Tibial nerve (tissue), 4 donors: Measurements from ENCODE around the gene ACTG2. TPM values are rescaled to one million over a fixed set of nuclear protein-coding genes. Genes with fewer than 3 reads are reported as not detected.

Source experiments
- DNase-seq, 2 donors: peaks; one replicate each; pipeline ENCODE4 v3.0.0-alpha.2; 2019; ENCODE audit warnings: low spot score in 2 of 2
- H3K27ac ChIP-seq, 4 donors: fragments of 200-600 bp; sonication (generic) in 3 of 4; one replicate each; pipeline ENCODE4 v1.5.1; 2017 to 2019; ENCODE audit warnings: mild to moderate bottlenecking in 1 of 4
- H3K27me3 ChIP-seq, 2 donors: fragments of 200-600 bp; sonication (generic) in 1 of 2; one replicate each; pipeline versions ENCODE4 v1.5.1 to v1.6.0; 2017 to 2019
- H3K36me3 ChIP-seq, 3 donors: fragments of 200-600 bp; sonication (generic); one replicate each; pipeline ENCODE4 v1.5.1; 2018 to 2019
- H3K4me1 ChIP-seq, 4 donors: fragments of 200-600 bp; sonication (generic) in 3 of 4; one replicate each; pipeline ENCODE4 v1.5.1; 2017 to 2019
- H3K4me3 ChIP-seq, 4 donors: fragments of 200-600 bp; sonication (generic) in 3 of 4; one replicate each; pipeline ENCODE4 v1.5.1; 2017 to 2019; ENCODE audit warnings: mild to moderate bottlenecking in 1 of 4, moderate library complexity in 1 of 4
- H3K9me3 ChIP-seq, 4 donors: fragments of 200-600 bp; sonication (generic) in 3 of 4; one replicate each; pipeline ENCODE4 v1.5.1; 2017 to 2019
- CTCF ChIP-seq, 5 experiments: fragments of 200-600 bp in 3 of 5; fragments of 450-650 bp in 2 of 5; sonication (generic) in 3 of 5; IDR thresholded peaks; one replicate each; pipeline ENCODE4 v1.5.1; 2016 to 2019; ENCODE audit warnings: antibody characterized with exemption in 5 of 5, mild to moderate bottlenecking in 3 of 5, moderate library complexity in 2 of 5
- EP300 ChIP-seq, 2 donors: sonication (generic); formaldehyde crosslinking; IDR thresholded peaks; one replicate each; pipeline ENCODE4 v1.6.1; 2017; ENCODE audit warnings: antibody characterized with exemption in 2 of 2, mild to moderate bottlenecking in 1 of 2
- POLR2A ChIP-seq, 2 donors: fragments of 450-650 bp; IDR thresholded peaks; one replicate each; pipeline ENCODE4 v1.6.1; 2017; ENCODE audit warnings: antibody characterized with exemption in 2 of 2, mild to moderate bottlenecking in 2 of 2, moderate library complexity in 2 of 2
- WGBS, 2 donors: methylation state at CpG; one replicate each; pipeline ENCODE4 v1.1.5; 2018; 5-methylcytosine and 5-hydroxymethylcytosine counted together
- total RNA-seq, 4 donors: library from RNA; depleted of rRNA; stranded (reverse); fragments of >200 nt; gene quantifications; one replicate each; pipeline ENCODE4 v1.1.0, GENCODE V29; 2016

The ACTG2 gene
- total RNA-seq, 4 donors from 2014 or later = 6.3 to 20.1 (median 16.8) TPM

- Histone ChIP-seq H3K9me3 (peaks cover 0 to 9% (median 0%) of the 10 kb centered on the region in 4 donors), H3K27me3 (no peaks in the 10 kb centered on the region), H3K4me1 (no peaks in the 10 kb centered on the region), H3K4me3 (no peak overlapping the region), H3K27ac (no peak overlapping the region), H3K36me3 (peaks cover 0 to 67% (median 10%) of the 10 kb centered on the region in 3 donors)
- no peak for TF ChIP-seq POLR2A (IDR thresholded peaks at IDR 0.05)
- no peak for DNase-seq
- WGBS, 2 donors = 96 to 98% methylated on average over 4 of the region's 4 CpGs
Measured at GRCh38 chr2:73961274-73961673, 68.5 kb downstream of the ACTG2 start.

- Histone ChIP-seq H3K27ac (no peak overlapping the region), H3K4me1 (no peaks in the 10 kb centered on the region), H3K9me3 (peaks cover 0 to 9% (median 0%) of the 10 kb centered on the region in 4 donors), H3K27me3 (no peaks in the 10 kb centered on the region), H3K36me3 (peaks cover 0 to 60% (median 10%) of the 10 kb centered on the region in 3 donors), H3K4me3 (no peak overlapping the region)
- no peak for TF ChIP-seq EP300 (IDR thresholded peaks at IDR 0.05)
- no peak for TF ChIP-seq POLR2A (IDR thresholded peaks at IDR 0.05)
- DNase-seq = no peak
- WGBS, 2 donors = 86 to 88% methylated on average over 12 of the region's 12 CpGs
Measured at GRCh38 chr2:73961823-73962615, 69.2 kb downstream of the ACTG2 start.

GRCh38 chr2:73962798-73963197 lies 70.0 kb downstream of the ACTG2 start:
- H3K9me3 ChIP-seq = peaks cover 0 to 9% (median 0%) of the 10 kb centered on the region in 4 donors
- H3K4me1 ChIP-seq = no peaks in the 10 kb centered on the region
- no peak overlapping the region for H3K27ac ChIP-seq
- DNase-seq = no peak
- 59 to 70% methylated on average over 5 of the region's 5 CpGs for WGBS, 2 donors
- no peaks in the 10 kb centered on the region for H3K27me3 ChIP-seq
- H3K36me3 ChIP-seq = peaks cover 0 to 52% (median 10%) of the 10 kb centered on the region in 3 donors
- TF ChIP-seq POLR2A (IDR thresholded peaks at IDR 0.05) (no peak), CTCF (IDR thresholded peaks at IDR 0.05) (no peak), EP300 (IDR thresholded peaks at IDR 0.05) (no peak)
- H3K4me3 ChIP-seq = no peak overlapping the region

- H3K36me3 ChIP-seq = peaks cover 0 to 45% (median 4%) of the 10 kb centered on the region in 3 donors
- no peak for TF ChIP-seq EP300 (IDR thresholded peaks at IDR 0.05)
- TF ChIP-seq POLR2A (IDR thresholded peaks at IDR 0.05) = no peak
- no peak for TF ChIP-seq CTCF (IDR thresholded peaks at IDR 0.05)
- WGBS, 2 donors = 82 to 84% methylated on average over 13 of the region's 13 CpGs
- no peaks in the 10 kb centered on the region for H3K4me1 ChIP-seq
- peaks cover 0 to 9% (median 0%) of the 10 kb centered on the region in 4 donors for H3K9me3 ChIP-seq
- H3K27me3 ChIP-seq = no peaks in the 10 kb centered on the region
- no peak for DNase-seq
- no peak overlapping the region for H3K4me3 ChIP-seq
- no peak overlapping the region for H3K27ac ChIP-seq
Measured at GRCh38 chr2:73963385-73964120, 70.7 kb downstream of the ACTG2 start.

- no peak overlapping the region for H3K27ac ChIP-seq
- H3K4me3 ChIP-seq = no peak overlapping the region
- WGBS, 2 donors = 91 to 92% methylated on average over 2 of the region's 2 CpGs
- H3K9me3 ChIP-seq = peaks cover 0 to 9% (median 0%) of the 10 kb centered on the region in 4 donors
- no peak for TF ChIP-seq POLR2A (IDR thresholded peaks at IDR 0.05)
- TF ChIP-seq CTCF (IDR thresholded peaks at IDR 0.05) = no peak
- TF ChIP-seq EP300 (IDR thresholded peaks at IDR 0.05) = no peak
- H3K27me3 ChIP-seq = no peaks in the 10 kb centered on the region
- no peak for DNase-seq
- H3K4me1 ChIP-seq = no peaks in the 10 kb centered on the region
- H3K36me3 ChIP-seq = peaks cover 0 to 38% (median 3%) of the 10 kb centered on the region in 3 donors
Measured at GRCh38 chr2:73964223-73964622, 71.4 kb downstream of the ACTG2 start.

- 90 to 92% methylated on average over 3 of the region's 3 CpGs for WGBS, 2 donors
- Histone ChIP-seq H3K4me3 (no peak overlapping the region), H3K4me1 (peaks cover 0 to 3% (median 0%) of the 10 kb centered on the region in 4 donors), H3K36me3 (peaks cover 0 to 30% (median 0%) of the 10 kb centered on the region in 3 donors), H3K27me3 (no peaks in the 10 kb centered on the region), H3K9me3 (peaks cover 0 to 9% (median 0%) of the 10 kb centered on the region in 4 donors), H3K27ac (no peak overlapping the region)
- TF ChIP-seq EP300 (IDR thresholded peaks at IDR 0.05) = no peak
- TF ChIP-seq POLR2A (IDR thresholded peaks at IDR 0.05) = no peak
- no peak for TF ChIP-seq CTCF (IDR thresholded peaks at IDR 0.05)
- DNase-seq = no peak
Measured at GRCh38 chr2:73965053-73965452, 72.2 kb downstream of the ACTG2 start.
